Activated naive CD4-positive, alpha-beta T cell treated with anti-CD3 and anti-CD28 coated beads for 36 hours (primary cell): ENCODE results near the gene RCOR1. TPM values are rescaled to one million over a fixed set of nuclear protein-coding genes. Genes with fewer than 3 reads are reported as not detected.

Source experiments
- CTCF ChIA-PET: fragments of 350-600 bp; sonication (Branson Sonifier 250); formaldehyde crosslinking; loops from one replicate; lab custom pipeline; 2021; ENCODE audit warnings: antibody characterized with exemption; lab: Charles Lee
- DNase-seq: peaks from one replicate; pipeline ENCODE4 v3.0.0-alpha.2; 2020
- H3K27ac Mint-ChIP-seq: one replicate; pipeline ENCODE4 v1.8.0; 2021; ENCODE audit warnings: mild to moderate bottlenecking, mixed read lengths
- H3K27me3 Mint-ChIP-seq: one replicate; pipeline ENCODE4 v1.8.0; 2021; ENCODE audit warnings: low read depth, mixed read lengths
- H3K36me3 Mint-ChIP-seq: one replicate; pipeline ENCODE4 v1.8.0; 2021; ENCODE audit warnings: low read depth, mixed read lengths
- H3K4me1 Mint-ChIP-seq: one replicate; pipeline ENCODE4 v1.8.0; 2021; ENCODE audit warnings: low read depth, mixed read lengths
- H3K4me3 Mint-ChIP-seq: one replicate; pipeline ENCODE4 v1.8.0; 2021; ENCODE audit warnings: mild to moderate bottlenecking, moderate library complexity, mixed read lengths
- H3K9me3 Mint-ChIP-seq: one replicate; pipeline ENCODE4 v1.8.0; 2021; ENCODE audit warnings: mixed read lengths
- intact Hi-C: fragments of 100-400 bp; cut with micrococcal nuclease; formaldehyde crosslinking; loops from one replicate; pipeline ENCODE4 v1.15.1; 2023
- total RNA-seq, 2 experiments: library from RNA; stranded (reverse); gene quantifications; one replicate each; pipeline ENCODE4 v1.2.3, GENCODE V29; 2021

RCOR1 gene
- total RNA-seq, 2 experiments from 2014 or later = 11.9 to 12.2 TPM

DNA sequence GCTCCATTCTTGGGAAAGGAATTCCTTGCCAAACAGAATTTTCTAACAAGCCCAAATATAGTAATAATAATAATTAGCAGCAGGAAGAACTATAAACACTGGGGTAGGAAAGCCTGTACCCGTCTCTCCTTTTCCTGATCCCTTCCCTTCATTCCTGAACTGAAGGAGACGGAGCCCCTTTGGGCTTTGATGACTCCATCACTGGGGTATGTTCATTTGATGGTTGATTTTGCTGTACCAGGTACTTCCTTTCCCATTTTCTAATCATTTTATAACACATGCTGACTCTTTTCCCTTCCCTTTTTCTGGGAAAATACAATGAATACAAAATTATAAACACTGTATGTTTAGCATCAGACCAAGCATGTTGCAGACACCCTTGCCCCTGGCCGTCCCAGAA lies 3.6 kb upstream of the RCOR1 start:
- H3K9me3 Mint-ChIP-seq = no peaks in the 10 kb centered on the region
- CTCF ChIA-PET = interaction anchor here (0.6 to 0.9 kb wide), 3 partner anchors 64 to 370 kb away, joined by 3 to 4 read pairs (median 3); no protein-coding TSS in a partner anchor
- H3K36me3 Mint-ChIP-seq = no peaks in the 10 kb centered on the region
- peaks cover 3% of the 10 kb centered on the region for H3K4me1 Mint-ChIP-seq
- DNase-seq = no peak
- no peaks in the 10 kb centered on the region for H3K27me3 Mint-ChIP-seq
- no peak overlapping the region for H3K27ac Mint-ChIP-seq
- no peak overlapping the region for H3K4me3 Mint-ChIP-seq
- intact Hi-C loops = no loop called here

DNA sequence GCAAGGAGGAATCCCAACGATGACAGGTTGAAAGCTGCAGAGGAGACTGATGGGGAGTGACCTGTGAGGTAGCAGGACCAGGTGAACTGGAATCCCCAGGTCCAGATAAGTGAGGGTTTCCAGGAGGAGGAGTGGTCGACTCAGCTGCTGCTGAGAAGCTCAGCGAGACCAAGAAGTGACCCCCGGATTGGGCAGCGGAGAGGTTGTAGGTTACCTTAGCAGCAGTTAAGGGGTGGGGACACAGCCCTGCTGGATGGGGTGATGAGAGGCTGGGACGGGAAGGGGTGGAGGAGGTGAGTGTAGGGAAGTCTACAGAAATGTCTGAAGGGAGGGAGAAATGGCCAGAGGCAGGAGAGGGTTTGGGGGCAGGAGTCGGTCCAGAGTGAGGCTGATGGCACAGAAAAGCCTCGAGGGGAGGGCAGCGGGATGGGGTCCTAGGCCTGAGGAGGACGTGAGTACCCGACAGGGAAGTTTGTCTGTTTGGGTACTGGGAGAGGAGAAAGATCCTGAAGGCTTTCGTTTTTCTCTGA lies 2.6 kb upstream of the RCOR1 start:
- Mint-ChIP-seq H3K4me1 (peaks cover 13% of the 10 kb centered on the region), H3K4me3 (peak overlapping the region; percentile 13), H3K36me3 (peaks cover 2% of the 10 kb centered on the region), H3K27me3 (no peaks in the 10 kb centered on the region), H3K27ac (no peak overlapping the region), H3K9me3 (no peaks in the 10 kb centered on the region)
- CTCF ChIA-PET = interaction anchor here (0.6 to 0.9 kb wide), 2 partner anchors 65 to 621 kb away, joined by 3 read pairs; no protein-coding TSS in a partner anchor
- DNase-seq = no peak
- intact Hi-C loops = loop anchor here (5.0 to 10.0 kb wide), 2 partner anchors 33 to 625 kb away; partner anchors contain the start of gene DYNC1H1

DNA sequence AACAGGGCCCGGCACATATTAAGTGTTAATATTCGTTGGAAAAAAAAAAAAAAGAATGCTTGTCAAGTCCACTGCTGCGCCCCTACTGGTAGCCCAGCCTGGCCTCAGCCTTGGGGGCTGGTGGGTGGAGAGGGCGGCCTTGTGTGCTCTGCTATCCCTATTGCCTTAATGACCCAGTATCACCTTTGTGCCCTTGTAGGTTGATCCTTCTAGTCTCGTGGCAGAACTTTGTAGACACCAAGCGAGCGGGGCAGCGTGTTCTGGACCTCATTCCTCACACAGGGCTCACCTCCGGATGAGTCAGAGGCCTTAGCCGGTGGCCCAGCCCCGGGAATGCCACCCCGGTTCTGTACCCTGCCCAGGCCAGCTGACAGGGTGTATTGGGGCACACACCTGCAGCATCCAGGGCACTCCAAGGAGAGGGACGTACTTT lies 1.8 kb upstream of the RCOR1 start:
- Mint-ChIP-seq H3K36me3 (peaks cover 2% of the 10 kb centered on the region), H3K4me3 (peak overlapping the region; percentile 64), H3K9me3 (no peaks in the 10 kb centered on the region), H3K27ac (peak overlapping the region; percentile 53), H3K4me1 (peaks cover 21% of the 10 kb centered on the region), H3K27me3 (no peaks in the 10 kb centered on the region)
- CTCF ChIA-PET = interaction anchor here (1.0 to 1.2 kb wide), 2 partner anchors 53 to 485 kb away, joined by 3 read pairs; no protein-coding TSS in a partner anchor
- DNase-seq = no peak
- intact Hi-C loops = loop anchor here (5.0 to 10.0 kb wide), 2 partner anchors 33 to 626 kb away; partner anchors contain the start of gene DYNC1H1

DNA sequence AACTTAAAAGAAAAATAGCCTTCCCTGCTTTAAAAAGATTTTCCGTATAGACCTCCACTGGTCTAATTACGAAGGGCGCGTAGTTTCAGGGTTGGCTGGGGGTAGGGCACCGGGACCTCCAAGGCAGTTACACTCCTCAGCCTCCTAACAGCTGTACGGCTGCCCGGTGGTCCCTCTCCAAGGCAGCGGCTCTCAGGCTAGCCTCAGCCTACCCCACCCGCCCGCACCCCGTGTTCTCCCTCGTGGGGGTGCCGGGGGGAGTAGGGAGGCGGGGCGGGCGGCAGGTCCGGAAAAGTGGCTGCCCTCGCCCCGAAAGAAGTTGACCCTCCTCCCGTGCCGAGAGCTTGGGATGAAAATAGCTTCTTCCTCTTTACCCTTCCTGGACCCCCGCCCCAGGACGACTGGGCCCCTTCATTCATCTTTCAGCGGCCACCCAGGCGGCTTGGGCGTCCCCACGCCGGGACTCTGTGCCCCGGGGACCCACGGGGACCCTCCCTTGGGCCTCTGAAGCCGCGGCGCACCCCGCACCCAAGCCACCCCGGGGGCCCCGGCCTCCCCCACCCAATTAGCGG lies 991 bp upstream of the RCOR1 start:
- CTCF ChIA-PET = interaction anchor here (0.9 to 1.2 kb wide), 3 partner anchors 52 to 484 kb away, joined by 3 to 4 read pairs (median 3); no protein-coding TSS in a partner anchor
- peak; percentile 23 for DNase-seq
- Mint-ChIP-seq H3K9me3 (no peaks in the 10 kb centered on the region), H3K4me3 (peak overlapping the region; percentile 64), H3K4me1 (peaks cover 28% of the 10 kb centered on the region), H3K27me3 (no peaks in the 10 kb centered on the region), H3K36me3 (peaks cover 3% of the 10 kb centered on the region), H3K27ac (peak overlapping the region; percentile 61)
- intact Hi-C loops = loop anchor here (5.0 to 10.0 kb wide), 2 partner anchors 34 to 627 kb away; partner anchors contain the start of gene DYNC1H1

DNA sequence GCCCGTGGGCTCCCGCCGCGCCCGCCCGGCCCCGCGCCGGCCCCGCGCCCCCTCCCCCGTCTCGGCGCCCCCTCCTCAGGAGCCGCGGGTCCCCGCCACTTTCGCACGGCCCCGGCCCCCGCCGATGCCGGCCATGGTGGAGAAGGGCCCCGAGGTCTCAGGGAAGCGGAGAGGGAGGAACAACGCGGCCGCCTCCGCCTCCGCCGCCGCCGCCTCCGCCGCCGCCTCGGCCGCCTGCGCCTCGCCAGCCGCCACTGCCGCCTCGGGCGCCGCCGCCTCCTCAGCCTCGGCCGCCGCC lies 263 bp downstream of the RCOR1 start:
- Mint-ChIP-seq H3K9me3 (no peaks in the 10 kb centered on the region), H3K27me3 (no peaks in the 10 kb centered on the region), H3K4me1 (peaks cover 31% of the 10 kb centered on the region), H3K27ac (no peak overlapping the region), H3K4me3 (peak overlapping the region; percentile 48), H3K36me3 (peaks cover 3% of the 10 kb centered on the region)
- intact Hi-C loops = loop anchor here (1.0 to 10.0 kb wide), 9 partner anchors 24 to 742 kb away; partner anchors contain the start of genes CINP, DYNC1H1, EIF5 and TECPR2
- CTCF ChIA-PET = no interaction called here
- no peak for DNase-seq

DNA sequence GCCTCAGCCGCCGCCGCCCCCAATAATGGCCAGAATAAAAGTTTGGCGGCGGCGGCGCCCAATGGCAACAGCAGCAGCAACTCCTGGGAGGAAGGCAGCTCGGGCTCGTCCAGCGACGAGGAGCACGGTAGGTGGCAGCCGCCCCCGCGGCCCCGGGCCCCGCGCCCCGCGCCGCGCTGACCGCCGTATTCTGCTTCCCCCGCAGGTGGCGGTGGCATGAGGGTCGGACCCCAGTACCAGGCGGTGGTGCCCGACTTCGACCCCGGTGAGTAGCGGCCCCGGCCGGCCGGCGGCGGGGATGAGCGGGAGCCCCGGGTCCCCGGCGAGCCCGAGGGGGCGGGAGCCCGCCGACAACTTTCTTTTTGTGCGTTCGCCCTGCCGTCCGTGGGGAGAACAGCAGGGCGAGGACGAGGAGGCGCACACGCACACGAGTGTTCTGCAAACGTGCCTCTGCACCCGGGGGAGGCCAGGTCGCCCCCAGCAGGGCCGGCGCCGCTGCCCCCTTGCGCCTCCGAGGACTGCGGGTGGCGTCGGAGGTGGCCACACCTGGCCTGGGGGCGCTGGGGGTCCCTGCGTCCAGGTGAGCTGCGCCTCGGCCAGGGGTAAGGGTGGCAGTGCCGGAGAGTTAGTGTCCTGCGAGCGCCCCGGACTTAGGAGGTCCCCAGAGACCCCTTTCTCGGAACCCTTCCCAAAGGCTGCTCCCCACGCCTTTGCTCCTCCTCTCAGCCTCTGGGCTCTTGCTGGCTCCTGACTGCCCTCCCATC lies 794 bp downstream of the RCOR1 start:
- peaks cover 3% of the 10 kb centered on the region for H3K36me3 Mint-ChIP-seq
- peak overlapping the region; percentile 83 for H3K4me3 Mint-ChIP-seq

DNA sequence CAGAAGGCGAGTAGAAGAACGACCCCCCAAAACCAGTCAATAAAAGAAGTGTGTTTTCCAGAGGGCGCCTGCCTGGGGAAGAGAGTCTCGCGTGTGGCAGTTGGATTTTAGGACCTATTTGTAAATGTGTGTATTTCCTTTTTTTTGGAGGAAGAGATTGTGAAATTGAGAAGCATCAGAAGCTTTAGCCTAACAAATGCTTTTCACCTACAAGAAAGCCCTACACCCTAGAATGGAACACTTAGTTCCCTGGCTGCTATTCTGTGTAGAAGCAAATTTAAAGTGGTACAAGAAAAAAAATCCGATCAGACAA lies 1.3 kb downstream of the RCOR1 start:
- no peak for DNase-seq
- Mint-ChIP-seq H3K4me3 (peak overlapping the region; percentile 83), H3K27me3 (no peaks in the 10 kb centered on the region), H3K27ac (peak overlapping the region; percentile 38), H3K4me1 (peaks cover 31% of the 10 kb centered on the region), H3K36me3 (peaks cover 3% of the 10 kb centered on the region), H3K9me3 (no peaks in the 10 kb centered on the region)
- CTCF ChIA-PET = interaction anchor here (0.6 to 2.0 kb wide), 15 partner anchors 10 to 285 kb away, joined by 3 to 12 read pairs (median 5); no protein-coding TSS in a partner anchor
- intact Hi-C loops = loop anchor here (1.0 to 10.0 kb wide), 6 partner anchors 13 to 741 kb away; partner anchors contain the start of genes DYNC1H1, EIF5 and ZNF839

More for the DNA sequence above, 794 bp downstream of the RCOR1 start:
- CTCF ChIA-PET = interaction anchor here (0.9 to 2.0 kb wide), 6 partner anchors 10 to 272 kb away, joined by 3 to 12 read pairs (median 6); no protein-coding TSS in a partner anchor
- peaks cover 31% of the 10 kb centered on the region for H3K4me1 Mint-ChIP-seq
- DNase-seq = peak; percentile 51
- no peaks in the 10 kb centered on the region for H3K27me3 Mint-ChIP-seq
- intact Hi-C loops = loop anchor here (2.0 to 10.0 kb wide), 5 partner anchors 24 to 742 kb away; partner anchors contain the start of genes DYNC1H1, EIF5 and ZNF839
- H3K9me3 Mint-ChIP-seq = no peaks in the 10 kb centered on the region
- H3K27ac Mint-ChIP-seq = no peak overlapping the region

DNA sequence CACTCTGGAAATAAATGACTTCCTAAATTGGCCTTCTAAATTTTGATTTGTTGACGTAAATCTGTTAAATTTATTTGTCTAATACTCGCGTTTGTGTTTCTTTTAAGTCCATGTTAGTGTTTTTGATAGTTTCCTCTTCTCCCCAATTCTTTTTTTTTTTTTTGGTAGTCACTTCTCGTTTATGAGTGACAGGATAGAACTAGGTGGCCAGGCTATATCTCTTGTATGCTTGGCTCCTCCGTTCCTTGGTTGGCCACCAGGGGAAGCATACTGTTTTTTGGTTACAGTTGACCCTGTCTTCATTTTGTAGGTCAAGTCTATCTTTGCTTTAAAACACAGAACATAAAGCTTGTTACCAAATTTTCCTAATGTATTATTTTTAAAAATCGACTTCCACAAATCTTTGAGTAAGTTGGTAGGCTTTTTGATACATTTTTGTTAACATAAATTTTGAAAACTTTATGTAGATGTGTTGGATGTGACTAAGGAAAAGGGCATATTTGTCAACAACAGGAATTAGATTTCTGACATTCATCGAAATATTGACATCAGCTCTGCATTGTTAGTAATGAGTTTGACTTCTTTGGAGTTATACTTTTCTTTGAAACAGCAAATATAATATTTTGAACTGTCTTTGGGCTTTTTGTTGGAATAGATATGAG lies 2.2 kb downstream of the RCOR1 start:
- CTCF ChIA-PET = interaction anchor here (0.6 to 2.0 kb wide), 24 partner anchors 9 to 593 kb away, joined by 3 to 12 read pairs (median 4); no protein-coding TSS in a partner anchor
- peaks cover 36% of the 10 kb centered on the region for H3K4me1 Mint-ChIP-seq
- H3K4me3 Mint-ChIP-seq = peak overlapping the region; percentile 83
- peaks cover 6% of the 10 kb centered on the region for H3K36me3 Mint-ChIP-seq
- intact Hi-C loops = loop anchor here (1.0 to 10.0 kb wide), 3 partner anchors 12 to 630 kb away; partner anchors contain the start of gene DYNC1H1
- H3K9me3 Mint-ChIP-seq = no peaks in the 10 kb centered on the region
- peak; percentile 83 for DNase-seq
- H3K27ac Mint-ChIP-seq = peak overlapping the region; percentile 2
- no peaks in the 10 kb centered on the region for H3K27me3 Mint-ChIP-seq

DNA sequence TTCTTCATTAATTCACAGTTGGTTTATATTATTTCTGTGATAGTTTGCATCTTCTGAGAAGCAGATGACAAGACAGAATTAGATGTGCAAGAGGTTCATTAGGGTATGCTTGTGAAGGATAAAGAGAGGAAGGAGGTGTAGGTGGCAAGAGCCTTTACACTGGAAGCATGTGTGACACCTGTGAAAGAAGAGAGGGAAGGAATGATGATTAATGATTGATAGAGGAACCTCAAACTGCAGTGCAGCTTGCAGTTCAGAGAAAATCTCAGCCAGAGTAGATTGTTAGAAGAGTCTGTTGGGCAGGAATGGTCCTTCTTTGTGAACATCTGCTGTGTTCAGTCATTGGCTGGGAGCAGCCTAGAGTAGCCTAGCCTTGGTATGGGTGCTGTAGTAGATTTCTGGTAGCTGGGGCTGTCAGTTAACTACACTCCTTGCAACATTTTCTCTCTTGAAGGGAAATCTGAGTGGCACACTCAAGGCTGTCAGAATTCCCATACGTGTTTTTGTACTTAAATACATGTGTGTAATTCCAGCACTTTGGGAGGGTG lies 9.0 kb downstream of the RCOR1 start:
- Mint-ChIP-seq H3K9me3 (no peaks in the 10 kb centered on the region), H3K4me1 (peaks cover 39% of the 10 kb centered on the region), H3K4me3 (no peak overlapping the region), H3K27me3 (no peaks in the 10 kb centered on the region), H3K27ac (no peak overlapping the region), H3K36me3 (peaks cover 8% of the 10 kb centered on the region)
- DNase-seq = no peak
- CTCF ChIA-PET = no interaction called here
- intact Hi-C loops = no loop called here

DNA sequence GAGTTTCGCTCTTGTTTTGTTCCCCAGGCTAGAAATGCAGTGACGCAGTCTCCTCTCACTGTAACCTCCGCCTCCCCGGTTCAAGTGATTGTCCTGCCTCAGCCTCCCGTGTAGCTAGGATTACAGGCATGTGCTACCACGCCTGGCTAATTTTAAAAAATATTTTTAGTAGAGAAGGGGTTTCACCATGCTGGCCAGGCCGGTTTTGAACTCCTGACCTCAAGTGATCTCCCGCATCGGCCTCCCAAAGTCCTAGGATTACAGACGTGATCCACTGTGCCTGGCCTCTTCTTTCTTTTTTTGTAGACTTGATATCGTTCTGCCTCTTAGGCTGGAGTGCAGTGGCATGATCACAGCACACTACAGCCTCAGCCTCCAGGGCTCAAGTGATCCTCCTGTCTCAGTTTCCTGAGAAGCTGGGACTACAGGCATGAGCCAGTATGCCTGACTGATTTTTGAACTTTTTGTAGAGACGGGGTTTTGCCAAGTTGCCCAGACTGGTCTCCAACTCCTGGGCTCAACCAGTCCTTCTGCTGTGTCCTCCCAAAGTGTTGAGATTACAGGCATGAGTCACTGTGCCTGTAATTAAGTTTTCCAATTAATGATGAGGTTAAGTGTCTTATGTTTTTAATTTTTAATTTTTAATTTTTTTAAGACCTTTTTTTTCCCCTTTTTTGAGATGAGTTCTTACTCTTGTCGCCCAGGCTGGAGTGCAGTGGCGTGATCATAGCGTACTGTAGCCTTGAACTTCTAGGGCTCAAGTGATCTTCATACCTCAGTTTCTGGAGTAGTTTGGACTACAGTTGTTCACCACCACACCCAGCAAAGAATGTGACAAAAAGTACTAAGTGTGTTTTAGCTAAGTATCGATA lies 10.2 kb downstream of the RCOR1 start:
- CTCF ChIA-PET = interaction anchor here (2.1 kb wide), 1 partner anchor 8 kb away, joined by 12 read pairs; no protein-coding TSS in a partner anchor
- Mint-ChIP-seq H3K4me1 (peaks cover 43% of the 10 kb centered on the region), H3K9me3 (no peaks in the 10 kb centered on the region), H3K27ac (no peak overlapping the region), H3K36me3 (peaks cover 9% of the 10 kb centered on the region), H3K4me3 (no peak overlapping the region), H3K27me3 (no peaks in the 10 kb centered on the region)
- DNase-seq = no peak
- intact Hi-C loops = no loop called here
